KMS-11 (cell line): ENCODE measurements around the gene NAPB.

ENCODE experiments used
- H2AFZ ChIP-seq: fragments of 200-600 bp; sonication (generic); 2 replicates; pipeline ENCODE4 v1.6.1; 2016; ENCODE audit warnings: antibody characterized with exemption, mixed run types, low read depth
- H3K27ac ChIP-seq: fragments of 200-600 bp; sonication (generic); 2 replicates; pipeline ENCODE4 v1.6.1; 2016; ENCODE audit warnings: mild to moderate bottlenecking, mixed run types
- H3K27me3 ChIP-seq: fragments of 200-600 bp; sonication (generic); 2 replicates; pipeline ENCODE4 v1.6.1; 2017; ENCODE audit warnings: mild to moderate bottlenecking, low read depth, mixed run types, moderate library complexity; ENCODE audit not compliant: insufficient read depth
- H3K36me3 ChIP-seq: fragments of 200-600 bp; sonication (generic); 2 replicates; pipeline ENCODE4 v1.6.1; 2017; ENCODE audit warnings: mild to moderate bottlenecking, mixed run types; ENCODE audit not compliant: insufficient read depth
- H3K4me1 ChIP-seq: fragments of 200-600 bp; sonication (generic); 2 replicates; pipeline ENCODE4 v1.6.1; 2016; ENCODE audit warnings: mild to moderate bottlenecking, low read depth, mixed run types; ENCODE audit not compliant: poor library complexity, severe bottlenecking
- H3K4me2 ChIP-seq: fragments of 200-600 bp; sonication (generic); 2 replicates; pipeline ENCODE4 v1.7.0; 2016; ENCODE audit warnings: mild to moderate bottlenecking, mixed run types
- H3K4me3 ChIP-seq: fragments of 200-600 bp; sonication (generic); IDR thresholded peaks from 2 replicates; pipeline ENCODE4 v1.6.1; 2017; ENCODE audit warnings: low read depth, low read length, mixed read lengths; ENCODE audit not compliant: insufficient read depth
- H3K79me2 ChIP-seq: fragments of 200-600 bp; sonication (generic); 2 replicates; pipeline ENCODE4 v1.6.1; 2016; ENCODE audit warnings: low read depth, mixed run types; ENCODE audit not compliant: insufficient read depth
- H3K9ac ChIP-seq: fragments of 200-600 bp; sonication (generic); 2 replicates; pipeline ENCODE4 v1.6.1; 2016; ENCODE audit warnings: mild to moderate bottlenecking, mixed run types
- H4K20me1 ChIP-seq: fragments of 200-600 bp; sonication (generic); 2 replicates; pipeline ENCODE4 v1.6.1; 2016; ENCODE audit warnings: mild to moderate bottlenecking, mixed run types; ENCODE audit not compliant: insufficient read depth
- TF ChIP-seq, protein P1 (sequence below): fragments of 200-600 bp; sonication (generic); conservative IDR thresholded peaks from 2 replicates; pipeline ENCODE4 v1.6.1; 2017; ENCODE audit warnings: low read depth, mild to moderate bottlenecking, antibody characterized with exemption, low read length, moderate library complexity, mixed read lengths

Gene NAPB

DNA sequence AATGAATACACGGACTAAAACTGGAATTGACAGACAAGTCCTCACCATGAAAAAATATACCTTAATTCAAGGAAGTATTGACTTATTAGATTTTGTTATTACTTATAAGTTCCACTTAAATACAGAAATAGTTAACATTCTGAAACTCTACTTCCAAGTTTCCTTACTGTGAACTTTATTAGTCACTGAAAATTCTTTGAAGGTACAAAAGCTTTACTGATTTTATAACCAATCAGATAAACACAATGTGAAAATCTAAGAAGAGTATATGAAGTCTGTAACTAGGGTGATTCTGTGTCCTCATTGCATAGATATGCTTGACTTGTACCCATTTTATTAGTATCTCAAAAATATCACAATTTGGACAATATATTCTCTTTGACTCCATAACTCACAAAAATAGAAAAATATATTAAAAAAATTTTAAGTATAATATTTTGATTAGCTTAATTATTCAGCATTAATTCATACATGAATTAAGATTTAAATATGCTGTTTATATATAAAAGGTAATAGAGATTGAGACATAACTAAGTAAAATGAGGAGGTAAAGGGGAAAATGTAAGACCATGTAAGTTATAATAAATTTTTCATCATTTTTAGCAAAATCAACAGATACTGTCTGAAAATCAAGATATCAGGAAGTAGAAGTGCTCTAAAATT lies 6.6 kb downstream of the NAPB start:
- Histone ChIP-seq H3K79me2 (peaks cover 52% of the 10 kb centered on the region; the same call in 1 of the 2 replicates), H3K27ac (no peak overlapping the region), H3K36me3 (no peaks in the 10 kb centered on the region), H3K4me3 (no peak overlapping the region), H3K4me1 (peaks cover 22% of the 10 kb centered on the region), H3K4me2 (no peak overlapping the region), H2AFZ (no peak overlapping the region), H4K20me1 (no peaks in the 10 kb centered on the region), H3K27me3 (no peaks in the 10 kb centered on the region), H3K9ac (no peak overlapping the region)
- TF ChIP-seq, protein P1, sequence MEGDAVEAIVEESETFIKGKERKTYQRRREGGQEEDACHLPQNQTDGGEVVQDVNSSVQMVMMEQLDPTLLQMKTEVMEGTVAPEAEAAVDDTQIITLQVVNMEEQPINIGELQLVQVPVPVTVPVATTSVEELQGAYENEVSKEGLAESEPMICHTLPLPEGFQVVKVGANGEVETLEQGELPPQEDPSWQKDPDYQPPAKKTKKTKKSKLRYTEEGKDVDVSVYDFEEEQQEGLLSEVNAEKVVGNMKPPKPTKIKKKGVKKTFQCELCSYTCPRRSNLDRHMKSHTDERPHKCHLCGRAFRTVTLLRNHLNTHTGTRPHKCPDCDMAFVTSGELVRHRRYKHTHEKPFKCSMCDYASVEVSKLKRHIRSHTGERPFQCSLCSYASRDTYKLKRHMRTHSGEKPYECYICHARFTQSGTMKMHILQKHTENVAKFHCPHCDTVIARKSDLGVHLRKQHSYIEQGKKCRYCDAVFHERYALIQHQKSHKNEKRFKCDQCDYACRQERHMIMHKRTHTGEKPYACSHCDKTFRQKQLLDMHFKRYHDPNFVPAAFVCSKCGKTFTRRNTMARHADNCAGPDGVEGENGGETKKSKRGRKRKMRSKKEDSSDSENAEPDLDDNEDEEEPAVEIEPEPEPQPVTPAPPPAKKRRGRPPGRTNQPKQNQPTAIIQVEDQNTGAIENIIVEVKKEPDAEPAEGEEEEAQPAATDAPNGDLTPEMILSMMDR, result no peak

DNA sequence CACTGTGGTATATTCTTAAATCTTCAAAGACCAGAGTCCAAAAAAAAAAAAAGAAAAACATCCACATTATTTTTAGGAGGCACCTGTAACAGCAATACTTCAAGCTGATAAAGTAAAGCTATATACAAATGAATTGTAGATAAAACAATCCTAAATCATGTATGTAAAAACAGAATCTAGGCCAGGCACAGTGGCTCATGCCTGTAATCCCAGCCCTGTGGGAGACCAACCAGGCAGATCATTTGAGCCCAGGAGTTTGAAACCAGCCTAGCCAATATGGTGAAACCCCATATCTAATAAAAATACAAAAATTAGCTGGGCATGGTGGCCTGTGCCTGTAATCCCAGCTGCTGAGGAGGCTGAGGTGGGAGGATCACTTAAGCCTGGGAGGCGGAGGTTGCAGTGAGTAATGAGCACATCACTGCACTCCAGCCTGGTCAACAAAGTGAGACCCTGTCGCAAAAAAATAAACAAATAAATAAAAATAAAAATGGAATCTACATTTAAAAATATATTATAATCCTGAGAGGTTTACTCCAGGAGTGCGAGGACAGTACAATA lies 7.3 kb downstream of the NAPB start:
- no peak overlapping the region for H3K9ac ChIP-seq
- H3K27me3 ChIP-seq, result no peaks in the 10 kb centered on the region
- no peak overlapping the region for H3K27ac ChIP-seq
- H4K20me1 ChIP-seq, result no peaks in the 10 kb centered on the region
- H2AFZ ChIP-seq, result no peak overlapping the region
- H3K4me1 ChIP-seq, result peaks cover 16% of the 10 kb centered on the region
- TF ChIP-seq, protein P1, result no peak
- H3K36me3 ChIP-seq, result no peaks in the 10 kb centered on the region
- no peak overlapping the region for H3K4me2 ChIP-seq
- H3K4me3 ChIP-seq, result no peak overlapping the region
- peaks cover 52% of the 10 kb centered on the region; the same call in 1 of the 2 replicates for H3K79me2 ChIP-seq

DNA sequence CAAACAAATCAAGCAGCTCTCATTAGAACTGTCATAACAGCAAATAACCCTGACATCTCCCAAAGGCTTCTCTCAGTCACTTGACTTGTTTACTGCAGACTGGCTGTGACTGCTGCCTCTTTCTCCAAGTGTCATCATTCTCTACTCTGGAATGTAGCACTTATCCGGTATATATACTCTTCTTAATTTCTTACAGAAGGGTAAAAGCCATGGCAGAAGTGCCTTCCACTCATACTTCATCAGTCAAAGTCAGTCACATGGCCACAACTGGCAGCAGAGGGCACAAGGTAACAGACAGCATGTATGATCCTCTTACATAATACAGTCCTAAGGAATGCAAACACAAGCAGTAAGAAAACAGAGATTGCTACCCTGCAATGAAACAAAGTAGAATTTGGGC lies 9.3 kb downstream of the NAPB start:
- Histone ChIP-seq H3K9ac (no peak overlapping the region), H3K4me2 (no peak overlapping the region), H2AFZ (no peak overlapping the region), H3K27ac (no peak overlapping the region), H3K4me1 (peaks cover 7% of the 10 kb centered on the region), H4K20me1 (no peaks in the 10 kb centered on the region), H3K36me3 (no peaks in the 10 kb centered on the region), H3K4me3 (no peak overlapping the region), H3K27me3 (no peaks in the 10 kb centered on the region), H3K79me2 (peaks cover 65% of the 10 kb centered on the region; the same call in 1 of the 2 replicates)
- TF ChIP-seq, protein P1, result no peak

DNA sequence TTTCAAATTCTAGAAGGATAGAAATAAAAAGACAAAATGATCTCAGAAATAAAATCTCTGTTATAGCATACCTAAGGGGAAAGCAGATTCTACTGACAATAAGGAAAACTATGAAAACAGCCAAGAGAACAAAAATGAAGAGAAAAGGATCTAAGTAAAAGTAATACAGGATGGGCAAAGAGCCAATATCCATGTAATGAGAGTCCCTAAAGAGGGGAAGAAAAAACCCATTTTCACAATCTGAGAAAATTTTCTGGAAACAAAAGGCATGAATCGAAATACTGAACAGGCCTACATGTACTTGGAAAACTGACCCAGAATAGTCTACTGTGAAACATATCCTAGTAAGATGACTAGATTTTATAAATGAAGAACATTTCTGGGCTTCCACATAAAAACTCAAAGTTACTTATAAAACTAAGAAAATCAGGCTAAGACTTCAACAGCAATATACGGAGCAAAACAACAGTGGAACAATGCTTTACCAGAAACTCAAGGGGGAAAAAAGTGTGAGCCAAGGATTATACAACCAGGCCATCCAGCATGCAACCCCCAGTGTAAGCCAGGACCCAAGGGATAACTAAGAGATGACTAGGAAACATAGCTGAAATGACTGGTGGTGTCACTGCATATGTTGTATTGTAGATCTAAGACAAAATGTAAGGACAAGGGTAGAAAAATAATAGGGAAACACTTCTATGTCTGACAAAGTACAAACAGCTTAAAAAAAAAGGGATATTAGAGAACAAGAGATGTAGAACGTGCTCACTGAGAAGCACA lies 10.2 kb downstream of the NAPB start:
- Histone ChIP-seq H3K27me3 (no peaks in the 10 kb centered on the region), H3K27ac (no peak overlapping the region), H2AFZ (no peak overlapping the region), H3K9ac (no peak overlapping the region), H3K4me3 (no peak overlapping the region), H3K79me2 (peaks cover 70% of the 10 kb centered on the region; the same call in 1 of the 2 replicates), H4K20me1 (no peaks in the 10 kb centered on the region), H3K4me2 (no peak overlapping the region), H3K4me1 (peaks cover 7% of the 10 kb centered on the region), H3K36me3 (no peaks in the 10 kb centered on the region)
- TF ChIP-seq, protein P1, result no peak
